Liver (tissue), 9 donors: ENCODE measurements around the gene NBPF26. TPM values are rescaled to one million over a fixed set of nuclear protein-coding genes. Genes with fewer than 3 reads are reported as not detected.
"Not testable (repeated sequence)": the region's sequence is repeated elsewhere in the genome, so short reads cannot be mapped to it uniquely, and the experiment has no call there.

Experiments used
- DNase-seq: peaks from one replicate; pipeline ENCODE4 v3.0.0-alpha.2; 2017; ENCODE audit warnings: low spot score
- H3K27ac ChIP-seq, 2 donors: one replicate each; pipeline ENCODE4 v1.7.0; 2013; ENCODE audit warnings: inconsistent platforms in 2 of 2, low read length in 2 of 2, control low read depth in 1 of 2, low read depth in 1 of 2, mild to moderate bottlenecking in 1 of 2
- H3K27me3 ChIP-seq, 4 donors: one replicate each; pipeline versions ENCODE4 v1.6.1 to v1.7.0; 2013; ENCODE audit warnings: low read length in 3 of 4, inconsistent platforms in 1 of 4, mild to moderate bottlenecking in 1 of 4, moderate library complexity in 1 of 4; ENCODE audit not compliant: control insufficient read depth in 4 of 4, insufficient read depth in 4 of 4
- H3K36me3 ChIP-seq, 4 donors: one replicate each; pipeline versions ENCODE4 v1.6.1 to v1.7.0; 2013; ENCODE audit warnings: low read length in 3 of 4, mild to moderate bottlenecking in 3 of 4, low read depth in 1 of 4, moderate library complexity in 1 of 4; ENCODE audit not compliant: control insufficient read depth in 4 of 4, insufficient read depth in 3 of 4
- H3K4me1 ChIP-seq, 4 donors: one replicate each; pipeline versions ENCODE4 v1.6.1 to v1.7.0; 2013; ENCODE audit warnings: low read length in 3 of 4, mild to moderate bottlenecking in 3 of 4, moderate library complexity in 1 of 4; ENCODE audit not compliant: control insufficient read depth in 4 of 4, insufficient read depth in 4 of 4
- H3K4me3 ChIP-seq, 3 donors: one replicate each; pipeline versions ENCODE4 v1.6.1 to v1.7.0; 2013; ENCODE audit warnings: low read length in 3 of 3, control low read depth in 1 of 3, low read depth in 1 of 3, mild to moderate bottlenecking in 1 of 3
- H3K9ac ChIP-seq, 2 donors: one replicate each; pipeline ENCODE4 v1.7.0; 2013; ENCODE audit warnings: low read length in 2 of 2, mild to moderate bottlenecking in 2 of 2, moderate library complexity in 2 of 2, control low read depth in 1 of 2, low read depth in 1 of 2
- H3K9me3 ChIP-seq, 4 donors: one replicate each; pipeline versions ENCODE4 v1.6.1 to v1.7.0; 2013; ENCODE audit warnings: low read length in 3 of 4; ENCODE audit not compliant: control insufficient read depth in 4 of 4
- EGR1 ChIP-seq, 2 donors: IDR thresholded peaks; 2 replicates each; pipeline ENCODE4 v1.6.1; 2016 to 2018; ENCODE audit warnings: antibody characterized with exemption in 2 of 2, low read depth in 2 of 2
- GABPA ChIP-seq, 2 donors: IDR thresholded peaks in 1 of 2; conservative IDR thresholded peaks in 1 of 2; 2 replicates each; pipeline ENCODE4 v1.6.1; 2016; ENCODE audit warnings: antibody characterized with exemption in 2 of 2, mild to moderate bottlenecking in 1 of 2, moderate library complexity in 1 of 2
- HNF4A ChIP-seq, 2 donors: conservative IDR thresholded peaks; 2 replicates each; pipeline ENCODE4 v1.6.1; 2016; ENCODE audit warnings: antibody characterized with exemption in 2 of 2, mild to moderate bottlenecking in 2 of 2
- MAX ChIP-seq: IDR thresholded peaks from 2 replicates; pipeline ENCODE4 v1.6.1; 2016; ENCODE audit warnings: antibody characterized with exemption
- RAD21 ChIP-seq, 2 donors: IDR thresholded peaks; 2 replicates each; pipeline ENCODE4 v1.6.1; 2016; ENCODE audit warnings: antibody characterized with exemption in 2 of 2, mild to moderate bottlenecking in 2 of 2
- RXRA ChIP-seq, 2 donors: IDR thresholded peaks; 2 replicates each; pipeline ENCODE4 v1.6.1; 2017 to 2018; ENCODE audit warnings: antibody characterized with exemption in 2 of 2, mild to moderate bottlenecking in 1 of 2
- YY1 ChIP-seq: IDR thresholded peaks from 2 replicates; pipeline ENCODE4 v1.6.1; 2016; ENCODE audit warnings: antibody characterized with exemption, mild to moderate bottlenecking
- ZBTB33 ChIP-seq: IDR thresholded peaks from 2 replicates; pipeline ENCODE4 v1.6.1; 2016; ENCODE audit warnings: antibody characterized with exemption
- WGBS: extraction: QIAGEN DNeasy Blood & Tissue Kit; methylation state at CpG from one replicate; pipeline ENCODE4 v1.1.7; 2013; 5-methylcytosine and 5-hydroxymethylcytosine counted together
- polyA plus RNA-seq, 2 donors: library from polyadenylated mRNA; stranded (reverse) in 1 of 2; unstranded in 1 of 2; fragments of 200-250 nt in 1 of 2; fragments of >200 nt in 1 of 2; fragmentation: Nextera tagmentation in 1 of 2; extraction: Ambion mirVana in 1 of 2; gene quantifications; one replicate each; pipeline versions ENCODE4 v1.2.1 to v1.2.3, GENCODE V29; 2013 to 2015
- total RNA-seq, 2 donors: library from RNA; depleted of rRNA; stranded (reverse); fragments of >200 nt; gene quantifications; one replicate each; pipeline ENCODE4 v1.2.3, GENCODE V29; 2014
- donor health status: healthy.
- donor health status: healthy.
- donor health status: healthy.
- donor health status: healthy.
- donor health status: healthy.

NBPF26 gene
- total and polyA plus RNA-seq, 4 donors = 2.5 to 31.3 (median 5.3) TPM

GRCh38 chr1:120844186-120844944 lies 120.6 kb downstream of the NBPF26 start:
- H3K36me3 ChIP-seq, H3K27me3 ChIP-seq, H3K9me3 ChIP-seq, H3K4me1 ChIP-seq, H3K9ac ChIP-seq, DNase-seq: not testable (repeated sequence)
- 6% methylated on average over 43 of the region's 49 CpGs for WGBS
- H3K27ac ChIP-seq = peak overlapping the region in 1 of 2 donors; percentile 28
- TF ChIP-seq RAD21 (IDR thresholded peaks at IDR 0.05) = peak in 1 of 2 donors; percentile 17
- H3K4me3 ChIP-seq = peak overlapping the region in 2 of 3 donors; percentile 22 to 38

- DNase-seq, H3K4me3 ChIP-seq, H3K27ac ChIP-seq, H3K27me3 ChIP-seq, H3K9ac ChIP-seq, H3K4me1 ChIP-seq, H3K36me3 ChIP-seq, H3K9me3 ChIP-seq: not testable (repeated sequence)
- WGBS = 2% methylated on average over 15 of the region's 21 CpGs
Measured at GRCh38 chr1:120844945-120845330, 121.2 kb downstream of the NBPF26 start.

DNA sequence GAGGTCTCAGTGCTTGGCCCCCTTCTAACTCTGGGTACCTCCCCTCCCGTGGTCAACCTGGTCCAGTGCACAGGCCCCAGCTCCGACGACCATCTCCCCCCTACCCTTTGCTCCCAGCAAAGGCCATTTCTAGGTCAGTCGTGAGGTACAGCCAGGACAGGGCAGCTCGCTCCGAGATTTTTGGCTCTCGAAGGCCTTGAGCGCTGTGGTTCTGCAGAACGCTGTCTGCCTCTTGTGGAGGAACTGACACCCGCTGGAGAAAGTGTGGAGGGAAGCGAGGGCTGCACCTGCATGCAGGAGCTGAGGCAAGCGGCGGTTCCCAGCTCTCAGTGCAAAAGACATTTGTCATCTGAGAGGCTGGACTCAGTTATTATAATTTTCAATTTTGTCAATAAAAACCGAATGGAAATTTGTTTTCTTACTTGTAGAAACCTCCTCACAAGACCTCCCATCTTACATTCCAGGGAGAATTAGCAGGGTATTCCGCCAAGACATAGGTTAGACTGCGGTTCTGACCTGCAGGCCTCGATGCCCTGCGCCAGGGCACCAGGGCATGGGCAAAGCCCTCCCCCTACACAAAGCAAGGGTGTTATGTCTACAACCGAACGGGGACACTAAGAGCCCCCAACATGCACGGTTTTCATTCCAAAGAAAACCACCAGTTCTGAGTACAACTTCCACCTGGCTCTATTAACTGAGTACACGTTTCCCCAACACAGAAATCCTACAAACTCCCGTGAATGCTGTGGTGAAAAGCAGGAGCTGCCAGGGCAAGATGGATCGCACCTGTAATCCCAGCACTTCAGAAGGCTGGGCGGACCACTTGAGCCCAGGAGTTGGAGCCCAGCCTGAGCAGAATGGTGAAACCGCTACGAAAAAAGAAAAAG lies 125.9 kb downstream of the NBPF26 start:
- DNase-seq, H3K27me3 ChIP-seq, H3K9me3 ChIP-seq, H3K4me3 ChIP-seq, H3K36me3 ChIP-seq, H3K9ac ChIP-seq, H3K4me1 ChIP-seq: not testable (repeated sequence)
- 42% methylated on average over 16 of the region's 27 CpGs for WGBS
- H3K27ac ChIP-seq = peak overlapping the region in 1 of 2 donors; percentile 69

DNA sequence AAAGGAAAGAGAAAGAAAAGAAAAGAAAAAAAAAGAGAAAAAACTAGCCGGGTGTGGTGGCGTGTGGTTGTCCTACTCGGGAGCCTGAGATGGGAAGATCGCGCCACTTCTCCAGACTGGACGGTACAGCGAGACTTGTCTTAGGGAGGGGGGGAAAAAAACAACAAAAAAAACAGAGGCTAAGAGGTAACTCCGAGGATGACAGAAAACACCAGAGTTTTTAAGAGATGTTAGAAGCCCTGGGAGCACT lies 126.5 kb downstream of the NBPF26 start:
- not testable (repeated sequence) for H3K27me3 ChIP-seq, H3K36me3 ChIP-seq, H3K4me1 ChIP-seq, H3K9me3 ChIP-seq, DNase-seq, H3K4me3 ChIP-seq
- WGBS = 4% methylated on average over 8 of the region's 8 CpGs
- H3K27ac ChIP-seq = peak overlapping the region; percentile 42 to 69
- peak overlapping the region in 1 of 2 donors; percentile 47 for H3K9ac ChIP-seq

GRCh38 chr1:120850537-120851421 lies 127.0 kb downstream of the NBPF26 start:
- Histone ChIP-seq H3K9ac (peak overlapping the region in 1 of 2 donors; percentile 53), H3K27ac (peak overlapping the region; percentile 42 to 69)
- H3K36me3 ChIP-seq, H3K4me3 ChIP-seq, DNase-seq, H3K9me3 ChIP-seq, H3K4me1 ChIP-seq, H3K27me3 ChIP-seq: not testable (repeated sequence)
- WGBS = under 1% methylated on average over 50 of the region's 50 CpGs
- TF ChIP-seq EGR1 (IDR thresholded peaks at IDR 0.05; ENCODE audit: low read depth in 2 of 2) (peak in 1 of 2 donors; percentile 17), MAX (peak; percentile 29), ZBTB33 (peak; percentile 12), RAD21 (IDR thresholded peaks at IDR 0.05) (peak in 1 of 2 donors; percentile 6), HNF4A (conservative IDR thresholded peaks at IDR 0.05) (peak in 1 of 2 donors; percentile 35), YY1 (peak; percentile 59), RXRA (IDR thresholded peaks at IDR 0.05) (peak in 1 of 2 donors; percentile 55), GABPA (IDR thresholded peaks at IDR 0.05 in 1 of 2, conservative IDR thresholded peaks at IDR 0.05 in 1 of 2) (peak in 1 of 2 donors; percentile 71)

DNA sequence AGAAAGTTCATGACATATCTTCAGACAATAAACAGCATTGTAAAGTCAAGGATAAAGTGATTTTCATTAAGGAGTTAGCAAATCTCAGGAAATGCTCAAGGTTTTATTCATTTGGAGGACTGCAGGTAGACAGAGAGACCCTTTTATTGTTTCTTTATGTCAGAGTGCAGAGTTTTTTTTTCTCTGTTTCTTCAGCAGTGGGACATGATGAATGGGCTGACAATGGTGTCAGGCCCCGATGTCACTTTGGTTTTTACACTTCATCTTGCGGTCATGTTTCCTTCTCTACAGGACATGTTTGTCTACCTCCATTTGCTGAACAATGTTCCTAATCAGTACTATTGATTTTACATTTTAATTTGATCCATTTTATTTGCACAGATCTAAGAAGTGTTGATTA lies 134.4 kb downstream of the NBPF26 start:
- not testable (repeated sequence) for H3K9me3 ChIP-seq, H3K4me1 ChIP-seq, H3K36me3 ChIP-seq, H3K4me3 ChIP-seq, H3K9ac ChIP-seq, H3K27me3 ChIP-seq, H3K27ac ChIP-seq, DNase-seq
- WGBS = 84% methylated on average over 2 of the region's 2 CpGs
